ENCODE measurements around the gene PGLYRP2. TPM values are rescaled to one million over a fixed set of nuclear protein-coding genes. Genes with fewer than 3 reads are reported as not detected.

Gene PGLYRP2
- total RNA-seq, 2 experiments from 2014 or later, result not detected

- ChIA-PET POLR2A (interaction anchor here (0.6 to 8.1 kb wide), 13 partner anchors 9 to 91 kb away, joined by 3 to 76 read pairs (median 10); partner anchors contain the start of genes AKAP8, AKAP8L and PGLYRP2), CTCF (interaction anchor here (1.4 to 2.9 kb wide), 3 partner anchors 15 to 91 kb away, joined by 4 to 21 read pairs (median 5); partner anchors contain the start of gene AKAP8L)
- DNase-seq, result peak; percentile 32 to 81 (median 72)
- Histone ChIP-seq H3K9me3 (ENCODE audit: control insufficient read depth in 1 of 2, insufficient read depth in 1 of 2, low read length in 2 of 2) (no peaks in the 10 kb centered on the region), H3K36me3 (ENCODE audit: insufficient read depth, low read length) (peaks cover 21% of the 10 kb centered on the region), H3K4me1 (ENCODE audit: insufficient read depth, low read length) (peaks cover 91% of the 10 kb centered on the region), H3K27me3 (ENCODE audit: control insufficient read depth in 1 of 2, insufficient read depth in 2 of 2, low read length in 2 of 2) (no peaks in the 10 kb centered on the region), H3K4me3 (ENCODE audit: low read length) (peak within 1 kb of the TSS; percentile 98), H3K27ac (ENCODE audit: low read depth in 1 of 2, low read length in 2 of 2) (peak within 1 kb of the TSS; percentile 91 to 93)
- Mint-ChIP-seq H3K27me3 (no peaks in the 10 kb centered on the region), H3K4me1 (ENCODE audit: low read depth) (peaks cover 66% of the 10 kb centered on the region), H3K9me3 (no peaks in the 10 kb centered on the region), H3K27ac (peak within 1 kb of the TSS; percentile 98), H3K36me3 (ENCODE audit: low read depth) (peaks cover 41% of the 10 kb centered on the region), H3K4me3 (peak within 1 kb of the TSS; percentile 98)
- ATAC-seq (ENCODE audit: poor library complexity), result peak; percentile 41
- intact Hi-C loops (cut with DNase I, micrococcal nuclease), result loop anchor here (5.0 to 10.0 kb wide), 4 partner anchors 47 to 93 kb away; partner anchors contain the start of gene AKAP8L (in 1 of the 2)
- TF ChIP-seq, protein P1, sequence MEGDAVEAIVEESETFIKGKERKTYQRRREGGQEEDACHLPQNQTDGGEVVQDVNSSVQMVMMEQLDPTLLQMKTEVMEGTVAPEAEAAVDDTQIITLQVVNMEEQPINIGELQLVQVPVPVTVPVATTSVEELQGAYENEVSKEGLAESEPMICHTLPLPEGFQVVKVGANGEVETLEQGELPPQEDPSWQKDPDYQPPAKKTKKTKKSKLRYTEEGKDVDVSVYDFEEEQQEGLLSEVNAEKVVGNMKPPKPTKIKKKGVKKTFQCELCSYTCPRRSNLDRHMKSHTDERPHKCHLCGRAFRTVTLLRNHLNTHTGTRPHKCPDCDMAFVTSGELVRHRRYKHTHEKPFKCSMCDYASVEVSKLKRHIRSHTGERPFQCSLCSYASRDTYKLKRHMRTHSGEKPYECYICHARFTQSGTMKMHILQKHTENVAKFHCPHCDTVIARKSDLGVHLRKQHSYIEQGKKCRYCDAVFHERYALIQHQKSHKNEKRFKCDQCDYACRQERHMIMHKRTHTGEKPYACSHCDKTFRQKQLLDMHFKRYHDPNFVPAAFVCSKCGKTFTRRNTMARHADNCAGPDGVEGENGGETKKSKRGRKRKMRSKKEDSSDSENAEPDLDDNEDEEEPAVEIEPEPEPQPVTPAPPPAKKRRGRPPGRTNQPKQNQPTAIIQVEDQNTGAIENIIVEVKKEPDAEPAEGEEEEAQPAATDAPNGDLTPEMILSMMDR (IDR thresholded peaks at IDR 0.05), result no peak
Observed at GRCh38 chr19:15464394-15465385, 14.6 kb downstream of the PGLYRP2 start, which contains the start of gene RASAL3. Gene RASAL3 (minus strand): TSS chr19:15464544. CDS start chr19:15464358, 186 bp downstream.

- H3K27me3 ChIP-seq (ENCODE audit: control insufficient read depth in 1 of 2, insufficient read depth in 2 of 2, low read length in 2 of 2), result no peaks in the 10 kb centered on the region
- peaks cover 28% of the 10 kb centered on the region for H3K36me3 ChIP-seq (ENCODE audit: insufficient read depth, low read length)
- ChIA-PET CTCF (interaction anchor here (2.1 to 2.9 kb wide), 3 partner anchors 16 to 92 kb away, joined by 5 to 21 read pairs (median 9); partner anchors contain the start of gene AKAP8L), POLR2A (interaction anchor here (0.6 to 8.1 kb wide), 14 partner anchors 9 to 91 kb away, joined by 3 to 76 read pairs (median 10); partner anchors contain the start of genes AKAP8, AKAP8L and PGLYRP2)
- Mint-ChIP-seq H3K4me3 (peak overlapping the region; percentile 98), H3K27ac (peak overlapping the region; percentile 98), H3K4me1 (ENCODE audit: low read depth) (peaks cover 61% of the 10 kb centered on the region), H3K36me3 (ENCODE audit: low read depth) (peaks cover 46% of the 10 kb centered on the region), H3K9me3 (no peaks in the 10 kb centered on the region), H3K27me3 (no peaks in the 10 kb centered on the region)
- peaks cover 85% of the 10 kb centered on the region for H3K4me1 ChIP-seq (ENCODE audit: insufficient read depth, low read length)
- intact Hi-C loops (cut with DNase I, micrococcal nuclease), result loop anchor here (1.0 to 10.0 kb wide), 4 partner anchors 32 to 88 kb away; partner anchors contain the start of gene AKAP8L (in 1 of the 2)
- peak overlapping the region; percentile 98 for H3K4me3 ChIP-seq (ENCODE audit: low read length)
- TF ChIP-seq, protein P1 (IDR thresholded peaks at IDR 0.05), result no peak
- peak; percentile 66 to 90 (median 79) for DNase-seq
- peak overlapping the region; percentile 91 to 93 for H3K27ac ChIP-seq (ENCODE audit: low read depth in 1 of 2, low read length in 2 of 2)
- ATAC-seq (ENCODE audit: poor library complexity), result peak; percentile 86
- no peaks in the 10 kb centered on the region for H3K9me3 ChIP-seq (ENCODE audit: control insufficient read depth in 1 of 2, insufficient read depth in 1 of 2, low read length in 2 of 2)
Observed at GRCh38 chr19:15463861-15464371, 15.4 kb downstream of the PGLYRP2 start.

GRCh38 chr19:15461694-15462093, 17.6 kb downstream of the PGLYRP2 start:
- TF ChIP-seq, protein P1 (IDR thresholded peaks at IDR 0.05), result no peak
- ATAC-seq (ENCODE audit: poor library complexity), result no peak
- Mint-ChIP-seq H3K36me3 (ENCODE audit: low read depth) (peaks cover 56% of the 10 kb centered on the region), H3K9me3 (no peaks in the 10 kb centered on the region), H3K4me1 (ENCODE audit: low read depth) (peaks cover 39% of the 10 kb centered on the region), H3K4me3 (peak overlapping the region; percentile 98), H3K27ac (peak overlapping the region; percentile 98), H3K27me3 (no peaks in the 10 kb centered on the region)
- no peak for DNase-seq
- CTCF ChIA-PET, result interaction anchor here (1.2 to 2.1 kb wide), 2 partner anchors 94 to 370 kb away, joined by 3 to 9 read pairs; no protein-coding TSS in a partner anchor
- peaks cover 64% of the 10 kb centered on the region for H3K4me1 ChIP-seq (ENCODE audit: insufficient read depth, low read length)
- no peaks in the 10 kb centered on the region for H3K9me3 ChIP-seq (ENCODE audit: control insufficient read depth in 1 of 2, insufficient read depth in 1 of 2, low read length in 2 of 2)
- peaks cover 45% of the 10 kb centered on the region for H3K36me3 ChIP-seq (ENCODE audit: insufficient read depth, low read length)
- H3K4me3 ChIP-seq (ENCODE audit: low read length), result no peak overlapping the region
- intact Hi-C loops (cut with DNase I, micrococcal nuclease), result loop anchor here (2.0 to 10.0 kb wide), 3 partner anchors 43 to 91 kb away; partner anchors contain the start of gene AKAP8L (in 1 of the 2)
- H3K27ac ChIP-seq (ENCODE audit: low read depth in 1 of 2, low read length in 2 of 2), result peak overlapping the region; percentile 47 to 58
- H3K27me3 ChIP-seq (ENCODE audit: control insufficient read depth in 1 of 2, insufficient read depth in 2 of 2, low read length in 2 of 2), result no peaks in the 10 kb centered on the region
- POLR2A ChIA-PET, result interaction anchor here (0.9 to 3.3 kb wide), 4 partner anchors 10 to 89 kb away, joined by 4 to 39 read pairs (median 6); partner anchors contain the start of gene AKAP8L

Measured in CD4-positive, alpha-beta T cell (primary cell).